ENCODE results near the gene MED26.

MED26 gene

GRCh38 chr19:16613841-16614240 is 14.2 kb downstream of the MED26 start:
- DNase-seq (ENCODE audit: low read depth), result no peak

- DNase-seq (ENCODE audit: low read depth), result no peak
These were observed 15.4 kb downstream of the MED26 start for GRCh38 chr19:16612636-16613035.

GRCh38 chr19:16611121-16611520 is 16.9 kb downstream of the MED26 start:
- DNase-seq (ENCODE audit: low read depth), result no peak

- no peak for DNase-seq (ENCODE audit: low read depth)
These were observed 18.3 kb downstream of the MED26 start for GRCh38 chr19:16609511-16610200.

- no peak for DNase-seq (ENCODE audit: low read depth)
These were observed 19.7 kb downstream of the MED26 start for GRCh38 chr19:16608290-16608739.

- DNase-seq (ENCODE audit: low read depth), result no peak
These were observed 20.2 kb downstream of the MED26 start for GRCh38 chr19:16607819-16608218.

- DNase-seq (ENCODE audit: low read depth), result no peak
These were observed 22.4 kb downstream of the MED26 start for GRCh38 chr19:16605553-16605994.

GRCh38 chr19:16605115-16605514 is 22.9 kb downstream of the MED26 start:
- DNase-seq (ENCODE audit: low read depth), result no peak

- DNase-seq (ENCODE audit: low read depth), result no peak
These were observed 23.4 kb downstream of the MED26 start for GRCh38 chr19:16604615-16605014.

GRCh38 chr19:16603090-16603489 is 24.9 kb downstream of the MED26 start:
- no peak for DNase-seq (ENCODE audit: low read depth)

- no peak for DNase-seq (ENCODE audit: low read depth)
These were observed 26.5 kb downstream of the MED26 start for GRCh38 chr19:16601378-16602052.

- DNase-seq (ENCODE audit: low read depth), result no peak
These were observed 27.2 kb downstream of the MED26 start for GRCh38 chr19:16600824-16601223.

GRCh38 chr19:16599655-16600346 is 28.2 kb downstream of the MED26 start:
- no peak for DNase-seq (ENCODE audit: low read depth)

- no peak for DNase-seq (ENCODE audit: low read depth)
These were observed 29.2 kb downstream of the MED26 start for GRCh38 chr19:16598848-16599247.

- DNase-seq (ENCODE audit: low read depth), result no peak
These were observed 31.6 kb downstream of the MED26 start for GRCh38 chr19:16596399-16596798.

- no peak for DNase-seq (ENCODE audit: low read depth)
These were observed 32.9 kb downstream of the MED26 start for GRCh38 chr19:16595097-16595496.

- DNase-seq (ENCODE audit: low read depth), result no peak
These were observed 33.3 kb downstream of the MED26 start for GRCh38 chr19:16594681-16595091.

- no peak for DNase-seq (ENCODE audit: low read depth)
These were observed 33.8 kb downstream of the MED26 start for GRCh38 chr19:16594131-16594586.

GRCh38 chr19:16593181-16593580 is 34.8 kb downstream of the MED26 start:
- DNase-seq (ENCODE audit: low read depth), result no peak

- DNase-seq (ENCODE audit: low read depth), result no peak
These were observed 36.0 kb downstream of the MED26 start for GRCh38 chr19:16591803-16592556.

- DNase-seq (ENCODE audit: low read depth), result no peak
These were observed 36.9 kb downstream of the MED26 start for GRCh38 chr19:16590876-16591802.

Data from HS-27A (cell line).